ENCODE data around the gene LRRC4B.

LRRC4B gene

DNA sequence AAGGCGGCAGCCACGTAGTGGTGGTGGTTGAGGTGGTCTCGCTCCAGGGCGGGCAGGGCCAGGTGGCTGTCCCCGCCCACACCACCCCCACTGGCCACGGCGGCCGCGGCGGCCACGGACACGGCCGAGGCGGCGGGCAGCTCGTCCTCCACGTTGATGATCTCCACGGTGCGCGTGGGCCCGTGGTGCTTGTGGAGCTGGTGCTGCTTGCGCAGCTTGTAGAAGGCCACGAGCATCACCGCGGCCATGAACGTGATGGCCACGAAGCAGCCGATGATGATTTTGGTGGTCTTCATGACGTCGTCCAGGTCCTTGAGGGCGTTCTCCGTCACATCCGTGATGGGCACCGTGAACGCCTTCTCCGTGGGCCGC is 50.5 kb downstream of the LRRC4B start:
- no peak for TF ChIP-seq EP300 (IDR thresholded peaks at IDR 0.05; ENCODE audit: borderline replicate concordance)
- no peak for TF ChIP-seq ZBTB7A (IDR thresholded peaks at IDR 0.05; ENCODE audit: low read depth)
- TF ChIP-seq, protein P1, sequence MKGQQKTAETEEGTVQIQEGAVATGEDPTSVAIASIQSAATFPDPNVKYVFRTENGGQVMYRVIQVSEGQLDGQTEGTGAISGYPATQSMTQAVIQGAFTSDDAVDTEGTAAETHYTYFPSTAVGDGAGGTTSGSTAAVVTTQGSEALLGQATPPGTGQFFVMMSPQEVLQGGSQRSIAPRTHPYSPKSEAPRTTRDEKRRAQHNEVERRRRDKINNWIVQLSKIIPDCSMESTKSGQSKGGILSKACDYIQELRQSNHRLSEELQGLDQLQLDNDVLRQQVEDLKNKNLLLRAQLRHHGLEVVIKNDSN (IDR thresholded peaks at IDR 0.05) = no peak
- no peak for TF ChIP-seq TAF1 (IDR thresholded peaks at IDR 0.05; ENCODE audit: low read depth)

DNA sequence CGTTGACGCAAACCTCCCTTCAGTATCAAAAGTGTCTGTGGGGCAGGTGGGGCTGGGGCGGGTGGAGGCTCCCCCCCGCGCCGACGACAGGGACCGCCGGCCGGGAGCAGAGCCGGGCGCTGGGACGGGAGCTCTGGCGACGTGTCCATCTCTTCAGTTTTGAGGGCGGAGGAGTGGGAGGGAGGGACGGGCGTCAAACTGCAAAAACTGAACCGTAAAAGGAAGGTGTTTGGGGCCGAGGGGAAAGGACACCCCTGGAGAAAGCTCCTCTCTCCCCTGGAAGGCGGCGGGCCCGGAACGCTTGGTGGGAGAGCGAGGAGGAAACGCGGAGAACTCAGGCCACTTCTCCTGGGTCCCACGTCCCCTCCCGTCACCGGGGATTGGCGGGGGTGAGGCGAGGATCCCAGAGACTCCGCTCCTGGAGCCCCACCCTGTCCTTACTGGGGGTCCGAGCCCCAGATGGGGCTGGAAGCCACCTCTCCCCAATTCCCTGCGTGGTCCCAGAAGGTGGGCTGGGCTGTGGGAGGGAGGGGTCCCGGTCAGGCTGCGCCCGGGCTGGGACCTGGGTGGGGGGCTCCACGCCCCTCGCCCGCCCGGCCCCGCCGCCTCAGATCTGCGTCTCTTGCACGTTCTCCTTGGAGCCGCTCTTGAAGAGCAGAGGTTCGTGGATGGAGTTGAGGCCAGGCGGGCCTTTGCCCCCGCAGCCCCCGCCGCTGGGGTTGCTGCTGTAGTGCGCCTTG is 51.1 kb downstream of the LRRC4B start:
- TF ChIP-seq ZBTB7A (IDR thresholded peaks at IDR 0.05; ENCODE audit: low read depth) (0 out of 2 replicates have a peak, but pooled peaks have one; percentile 21), RAD21 (IDR thresholded peaks at IDR 0.05; ENCODE audit: low read depth) (no peak), EP300 (IDR thresholded peaks at IDR 0.05; ENCODE audit: borderline replicate concordance) (no peak)

DNA sequence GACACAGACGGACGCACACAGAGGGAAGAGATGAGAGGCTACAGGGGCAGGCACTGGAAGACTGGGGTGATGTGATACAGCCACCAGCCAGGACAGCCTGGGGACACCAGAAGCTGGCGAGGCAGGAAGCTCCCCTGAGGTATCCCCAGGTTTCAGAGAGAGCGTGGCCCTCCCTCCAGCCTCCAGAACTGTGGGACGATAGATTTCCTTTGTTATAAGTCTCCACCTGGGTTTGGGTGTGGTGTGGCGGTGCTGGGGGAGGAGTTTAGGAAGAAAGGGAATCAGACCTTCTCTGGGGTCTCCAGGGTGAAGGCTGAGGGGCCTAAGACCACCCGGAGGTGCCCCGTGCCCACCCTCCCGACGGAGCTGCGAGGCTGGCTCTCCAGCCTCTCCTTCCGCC is 51.8 kb downstream of the LRRC4B start:
- TF ChIP-seq ZBTB7A (IDR thresholded peaks at IDR 0.05; ENCODE audit: low read depth) = no peak
- no peak for TF ChIP-seq NFIC (IDR thresholded peaks at IDR 0.05)
- TF ChIP-seq TCF12 (IDR thresholded peaks at IDR 0.05; ENCODE audit: low read depth) = no peak
- TF ChIP-seq EP300 (IDR thresholded peaks at IDR 0.05; ENCODE audit: borderline replicate concordance) = no peak

DNA sequence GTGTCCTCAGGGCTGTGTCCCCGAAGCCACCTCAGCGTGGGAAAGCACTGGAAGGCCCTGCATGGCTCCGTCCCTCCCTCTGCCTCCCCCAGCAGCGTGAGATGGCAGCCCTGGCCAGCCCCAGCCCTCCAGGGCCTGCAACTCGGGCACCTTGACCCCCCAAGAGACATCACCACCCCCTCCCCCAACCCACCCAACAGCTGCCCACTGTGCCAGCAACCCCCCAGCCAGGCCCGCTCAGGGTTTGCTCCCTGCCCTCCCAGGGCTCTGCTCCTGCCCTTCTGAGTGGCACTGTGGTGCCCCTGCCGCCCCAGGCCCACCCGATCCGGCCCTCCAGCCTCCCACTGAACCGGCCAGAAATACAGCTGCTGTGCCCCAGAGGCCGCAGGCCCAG is 53.1 kb downstream of the LRRC4B start:
- TF ChIP-seq ZBTB7A (IDR thresholded peaks at IDR 0.05; ENCODE audit: low read depth) (no peak), EGR1 (IDR thresholded peaks at IDR 0.05) (no peak), NFIC (IDR thresholded peaks at IDR 0.05) (no peak), TAF1 (IDR thresholded peaks at IDR 0.05; ENCODE audit: low read depth) (no peak), EP300 (IDR thresholded peaks at IDR 0.05; ENCODE audit: borderline replicate concordance) (no peak), YY1 (IDR thresholded peaks at IDR 0.05; ENCODE audit: low read depth) (no peak), TCF12 (IDR thresholded peaks at IDR 0.05; ENCODE audit: low read depth) (no peak), RAD21 (IDR thresholded peaks at IDR 0.05; ENCODE audit: low read depth) (no peak), TEAD4 (IDR thresholded peaks at IDR 0.05) (no peak)
- TF ChIP-seq, protein P2, sequence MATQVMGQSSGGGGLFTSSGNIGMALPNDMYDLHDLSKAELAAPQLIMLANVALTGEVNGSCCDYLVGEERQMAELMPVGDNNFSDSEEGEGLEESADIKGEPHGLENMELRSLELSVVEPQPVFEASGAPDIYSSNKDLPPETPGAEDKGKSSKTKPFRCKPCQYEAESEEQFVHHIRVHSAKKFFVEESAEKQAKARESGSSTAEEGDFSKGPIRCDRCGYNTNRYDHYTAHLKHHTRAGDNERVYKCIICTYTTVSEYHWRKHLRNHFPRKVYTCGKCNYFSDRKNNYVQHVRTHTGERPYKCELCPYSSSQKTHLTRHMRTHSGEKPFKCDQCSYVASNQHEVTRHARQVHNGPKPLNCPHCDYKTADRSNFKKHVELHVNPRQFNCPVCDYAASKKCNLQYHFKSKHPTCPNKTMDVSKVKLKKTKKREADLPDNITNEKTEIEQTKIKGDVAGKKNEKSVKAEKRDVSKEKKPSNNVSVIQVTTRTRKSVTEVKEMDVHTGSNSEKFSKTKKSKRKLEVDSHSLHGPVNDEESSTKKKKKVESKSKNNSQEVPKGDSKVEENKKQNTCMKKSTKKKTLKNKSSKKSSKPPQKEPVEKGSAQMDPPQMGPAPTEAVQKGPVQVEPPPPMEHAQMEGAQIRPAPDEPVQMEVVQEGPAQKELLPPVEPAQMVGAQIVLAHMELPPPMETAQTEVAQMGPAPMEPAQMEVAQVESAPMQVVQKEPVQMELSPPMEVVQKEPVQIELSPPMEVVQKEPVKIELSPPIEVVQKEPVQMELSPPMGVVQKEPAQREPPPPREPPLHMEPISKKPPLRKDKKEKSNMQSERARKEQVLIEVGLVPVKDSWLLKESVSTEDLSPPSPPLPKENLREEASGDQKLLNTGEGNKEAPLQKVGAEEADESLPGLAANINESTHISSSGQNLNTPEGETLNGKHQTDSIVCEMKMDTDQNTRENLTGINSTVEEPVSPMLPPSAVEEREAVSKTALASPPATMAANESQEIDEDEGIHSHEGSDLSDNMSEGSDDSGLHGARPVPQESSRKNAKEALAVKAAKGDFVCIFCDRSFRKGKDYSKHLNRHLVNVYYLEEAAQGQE (IDR thresholded peaks at IDR 0.05; ENCODE audit: low read depth) = no peak
- TF ChIP-seq, protein P1 (IDR thresholded peaks at IDR 0.05) = no peak

DNA sequence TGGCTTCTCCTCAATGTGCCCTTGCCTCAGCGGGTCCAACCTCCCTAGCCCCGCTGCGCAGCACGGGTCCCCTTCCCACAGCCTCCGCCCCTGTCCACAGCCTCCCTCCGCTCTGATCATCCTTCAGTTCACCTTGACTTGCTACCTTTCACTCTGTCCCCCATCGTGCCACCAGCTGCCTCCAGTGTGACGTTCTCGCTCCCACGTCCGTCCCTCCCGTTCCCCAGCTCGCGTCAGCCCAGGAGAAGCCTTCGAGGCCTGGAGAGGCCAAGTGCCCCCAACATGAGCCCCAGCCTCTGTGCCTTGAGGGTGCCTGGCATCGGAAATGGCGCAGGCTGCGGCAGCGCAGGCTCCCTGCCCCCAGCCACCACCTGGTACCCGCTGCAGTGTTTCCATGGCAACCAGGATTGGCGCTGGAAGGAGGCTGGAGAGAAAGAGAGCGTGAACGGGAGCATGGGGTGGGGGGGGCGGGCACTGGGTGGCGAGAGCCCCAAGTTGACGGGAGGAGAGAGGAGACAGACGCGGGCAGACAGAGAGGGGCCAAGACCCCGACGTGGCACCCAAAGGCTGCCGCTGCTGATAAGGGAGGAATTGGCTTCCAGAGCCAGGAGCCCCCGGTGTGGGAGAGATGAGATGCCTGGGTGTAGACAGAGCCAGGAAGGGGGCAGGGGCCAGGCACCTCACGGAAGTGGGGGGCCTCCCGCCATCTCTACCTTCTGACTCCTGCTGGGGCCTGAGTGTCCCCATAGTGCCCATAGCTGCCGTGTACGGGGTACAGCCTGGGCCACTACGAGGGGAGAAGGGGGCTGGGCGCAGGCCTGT is 53.7 kb downstream of the LRRC4B start:
- TF ChIP-seq CEBPB (IDR thresholded peaks at IDR 0.05) (no peak), CREB1 (IDR thresholded peaks at IDR 0.05; ENCODE audit: low read depth) (no peak), TAF1 (IDR thresholded peaks at IDR 0.05; ENCODE audit: low read depth) (no peak)

DNA sequence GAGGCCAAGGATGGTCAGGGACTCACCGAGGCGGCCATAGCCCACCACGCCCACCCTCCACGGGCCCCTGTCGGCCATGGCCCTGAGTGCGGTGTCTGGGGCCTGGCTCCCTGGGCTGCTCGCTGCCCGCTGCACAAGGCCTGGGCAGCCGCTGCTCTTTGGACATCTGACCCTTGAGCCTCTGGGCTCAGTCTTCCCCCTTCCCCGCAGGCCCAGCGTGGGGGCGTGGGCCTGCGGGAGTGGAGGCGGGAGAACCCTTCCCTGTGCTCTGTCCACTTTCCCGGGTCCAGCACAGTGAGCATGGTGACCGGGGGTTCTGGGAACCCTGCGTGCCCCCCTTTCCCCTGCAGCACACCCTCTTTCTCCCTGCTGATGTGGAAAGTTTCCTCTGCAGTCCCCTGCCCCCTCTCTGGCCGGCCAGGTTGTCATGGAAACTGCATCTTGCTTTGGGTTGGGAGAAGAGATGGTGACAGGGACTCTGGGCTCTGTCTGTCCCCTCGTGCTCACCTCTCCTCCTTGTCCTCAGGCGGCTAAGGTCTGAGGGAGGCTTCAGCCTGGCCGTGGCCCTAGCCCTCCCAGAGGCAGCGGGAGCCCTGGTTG is 54.4 kb downstream of the LRRC4B start, which contains the start of gene ASPDH:
TSS of gene ASPDH (minus strand) at position 168 of the 600 bp plus-strand sequence. CDS start at position 78, 90 bp downstream.
- TF ChIP-seq ZBTB7A (IDR thresholded peaks at IDR 0.05; ENCODE audit: low read depth) (no peak), TEAD4 (IDR thresholded peaks at IDR 0.05) (no peak), RAD21 (IDR thresholded peaks at IDR 0.05; ENCODE audit: low read depth) (no peak)

DNA sequence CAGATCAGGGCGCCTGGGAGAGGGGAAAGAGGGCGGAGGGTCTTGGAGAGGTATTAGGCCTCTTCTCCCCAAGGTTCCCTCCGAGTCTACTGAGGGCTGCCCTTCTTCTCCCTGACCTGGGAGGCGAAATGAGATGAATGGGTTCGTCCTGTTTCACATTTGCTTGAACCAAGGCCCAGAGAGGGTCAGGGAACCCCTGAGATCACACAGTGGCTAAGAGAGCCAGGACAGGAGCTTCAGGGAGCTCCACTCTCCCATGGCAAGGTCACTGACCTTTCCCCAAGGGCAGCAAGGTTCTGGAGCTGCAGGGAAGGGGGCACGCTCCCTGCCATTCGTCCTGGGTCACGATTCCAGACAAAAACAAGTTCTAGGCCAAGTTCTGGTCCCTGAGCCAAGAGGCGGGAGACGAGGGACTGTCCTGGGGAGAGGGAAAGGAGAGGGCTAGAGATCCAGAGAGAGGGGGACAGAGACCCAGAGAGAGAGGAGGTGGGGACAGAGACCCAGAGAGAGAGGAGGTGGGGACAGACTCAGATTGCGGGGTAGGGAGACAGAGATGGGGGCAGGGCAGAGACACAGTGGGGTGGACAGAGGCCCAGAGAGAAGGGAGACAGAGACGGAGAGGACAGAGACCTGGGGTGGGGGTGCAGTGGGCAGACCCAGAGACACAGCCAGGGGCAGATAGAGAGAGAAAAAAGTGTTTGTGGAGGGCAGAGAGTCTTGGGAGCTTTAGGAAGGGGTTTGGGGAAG is 55.1 kb downstream of the LRRC4B start:
- TF ChIP-seq, protein P3, sequence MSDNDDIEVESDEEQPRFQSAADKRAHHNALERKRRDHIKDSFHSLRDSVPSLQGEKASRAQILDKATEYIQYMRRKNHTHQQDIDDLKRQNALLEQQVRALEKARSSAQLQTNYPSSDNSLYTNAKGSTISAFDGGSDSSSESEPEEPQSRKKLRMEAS (IDR thresholded peaks at IDR 0.05) = no peak
- TF ChIP-seq NFIC (IDR thresholded peaks at IDR 0.05) (no peak), FOXM1 (IDR thresholded peaks at IDR 0.05; ENCODE audit: borderline replicate concordance, low read depth) (no peak), TAF1 (IDR thresholded peaks at IDR 0.05; ENCODE audit: low read depth) (no peak), CREB1 (IDR thresholded peaks at IDR 0.05; ENCODE audit: low read depth) (no peak), TCF12 (IDR thresholded peaks at IDR 0.05; ENCODE audit: low read depth) (no peak), EGR1 (IDR thresholded peaks at IDR 0.05) (no peak), YY1 (IDR thresholded peaks at IDR 0.05; ENCODE audit: low read depth) (no peak)
- TF ChIP-seq, protein P2 (IDR thresholded peaks at IDR 0.05; ENCODE audit: low read depth) = no peak
